NCI-H128 (cell line): ENCODE data around the gene MOB3B.

Experiments
- DNase-seq: peaks from one replicate; lab custom pipeline; 2025; ENCODE audit not compliant: unreplicated experiment; lab: John Stamatoyannopoulos, UW

MOB3B gene

GRCh38 chr9:27541740-27542139 is 12.1 kb upstream of the MOB3B start:
- no peak for DNase-seq

- DNase-seq: no peak
Observed at GRCh38 chr9:27540502-27540901, 10.9 kb upstream of the MOB3B start.

- DNase-seq: no peak
Observed at GRCh38 chr9:27539479-27540441, 10.1 kb upstream of the MOB3B start.

- no peak for DNase-seq
Observed at GRCh38 chr9:27538647-27539046, 9.0 kb upstream of the MOB3B start.

GRCh38 chr9:27537756-27538155 is 8.1 kb upstream of the MOB3B start:
- no peak for DNase-seq

GRCh38 chr9:27537027-27537435 is 7.4 kb upstream of the MOB3B start:
- no peak for DNase-seq

GRCh38 chr9:27536168-27536567 is 6.6 kb upstream of the MOB3B start:
- no peak for DNase-seq

DNA sequence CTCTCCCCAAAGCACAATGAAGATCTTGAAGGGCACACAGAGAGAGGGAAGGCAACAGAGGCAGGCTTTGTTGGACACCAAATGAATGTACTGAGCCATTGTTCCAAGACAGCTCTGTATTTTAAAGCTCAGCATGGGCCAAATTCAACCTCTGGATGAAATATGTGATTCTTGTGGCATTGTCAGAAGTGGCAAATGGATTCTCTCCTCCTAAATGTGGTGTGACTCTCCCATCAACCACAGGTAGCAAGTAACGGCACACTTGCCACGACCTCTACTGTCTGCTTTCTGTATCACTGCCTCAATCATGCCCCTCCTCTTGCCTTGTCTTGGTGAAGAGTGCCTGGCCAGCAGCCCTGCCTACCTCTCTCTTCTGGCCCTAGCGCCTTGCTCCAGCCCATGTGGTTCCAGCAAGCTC is 6.1 kb upstream of the MOB3B start:
- no peak for DNase-seq

- DNase-seq: no peak
Observed at GRCh38 chr9:27534658-27535209, 5.1 kb upstream of the MOB3B start.

GRCh38 chr9:27534131-27534530 is 4.5 kb upstream of the MOB3B start:
- no peak for DNase-seq

DNA sequence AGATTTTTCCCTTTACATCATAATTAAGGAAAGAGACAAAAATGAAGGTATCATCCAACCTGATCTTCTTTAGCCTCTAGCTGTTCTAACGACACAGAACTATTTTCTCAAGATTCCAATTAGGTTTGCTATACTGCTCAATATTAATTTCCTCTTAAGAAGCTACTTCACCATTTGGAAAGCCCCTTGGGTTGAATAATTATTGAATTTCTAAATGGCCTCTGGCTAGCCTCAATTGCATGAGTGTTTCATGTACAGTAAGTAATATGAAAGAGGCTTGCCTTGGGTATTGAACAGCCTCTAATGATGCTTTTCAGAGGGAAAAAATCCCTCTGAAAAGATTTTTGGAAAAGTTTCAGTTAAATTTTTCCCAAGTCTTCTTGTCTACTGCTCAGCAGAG is 3.7 kb upstream of the MOB3B start:
- no peak for DNase-seq

GRCh38 chr9:27532046-27532445 is 2.4 kb upstream of the MOB3B start:
- no peak for DNase-seq

DNA sequence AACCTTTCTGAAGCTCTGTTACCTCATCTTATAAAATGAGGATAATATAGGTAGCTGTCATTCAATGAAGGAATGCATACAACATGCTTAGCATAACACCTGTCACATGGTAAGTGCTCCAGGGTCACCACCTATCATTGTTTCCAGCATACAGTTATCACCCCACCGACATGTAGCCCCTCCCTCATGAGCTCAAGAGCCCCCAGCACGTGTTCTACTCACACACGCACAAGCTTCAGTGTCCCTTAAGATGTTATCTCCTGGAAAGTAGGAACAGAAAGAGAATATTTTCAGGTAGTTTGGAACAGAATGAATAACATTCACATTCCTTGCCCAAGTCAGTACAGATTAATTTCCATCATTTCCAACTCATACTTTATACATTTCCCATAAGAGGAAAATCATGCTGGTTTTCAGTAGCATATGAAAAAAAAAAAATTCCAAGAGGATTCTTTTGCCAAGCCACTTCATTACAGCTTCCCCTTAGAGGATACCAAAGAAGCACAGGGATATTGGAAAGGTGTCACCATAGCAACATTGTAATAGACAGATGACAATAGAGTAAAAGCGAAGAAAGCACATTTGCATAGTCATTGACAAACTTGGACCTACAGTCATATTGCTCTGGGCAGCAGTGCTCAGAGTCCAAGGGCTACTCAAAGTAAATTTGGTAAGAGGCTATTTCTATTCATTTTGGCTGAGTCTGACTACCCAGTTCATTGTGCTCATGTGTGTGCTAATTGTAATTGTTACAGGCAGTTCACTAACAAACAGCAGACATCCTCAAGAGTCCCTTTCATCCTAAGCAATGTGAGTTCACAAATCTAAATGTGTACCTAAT is 1.5 kb upstream of the MOB3B start:
- DNase-seq: no peak

- no peak for DNase-seq
Observed at GRCh38 chr9:27528886-27529315, 713 bp downstream of the MOB3B start.

DNA sequence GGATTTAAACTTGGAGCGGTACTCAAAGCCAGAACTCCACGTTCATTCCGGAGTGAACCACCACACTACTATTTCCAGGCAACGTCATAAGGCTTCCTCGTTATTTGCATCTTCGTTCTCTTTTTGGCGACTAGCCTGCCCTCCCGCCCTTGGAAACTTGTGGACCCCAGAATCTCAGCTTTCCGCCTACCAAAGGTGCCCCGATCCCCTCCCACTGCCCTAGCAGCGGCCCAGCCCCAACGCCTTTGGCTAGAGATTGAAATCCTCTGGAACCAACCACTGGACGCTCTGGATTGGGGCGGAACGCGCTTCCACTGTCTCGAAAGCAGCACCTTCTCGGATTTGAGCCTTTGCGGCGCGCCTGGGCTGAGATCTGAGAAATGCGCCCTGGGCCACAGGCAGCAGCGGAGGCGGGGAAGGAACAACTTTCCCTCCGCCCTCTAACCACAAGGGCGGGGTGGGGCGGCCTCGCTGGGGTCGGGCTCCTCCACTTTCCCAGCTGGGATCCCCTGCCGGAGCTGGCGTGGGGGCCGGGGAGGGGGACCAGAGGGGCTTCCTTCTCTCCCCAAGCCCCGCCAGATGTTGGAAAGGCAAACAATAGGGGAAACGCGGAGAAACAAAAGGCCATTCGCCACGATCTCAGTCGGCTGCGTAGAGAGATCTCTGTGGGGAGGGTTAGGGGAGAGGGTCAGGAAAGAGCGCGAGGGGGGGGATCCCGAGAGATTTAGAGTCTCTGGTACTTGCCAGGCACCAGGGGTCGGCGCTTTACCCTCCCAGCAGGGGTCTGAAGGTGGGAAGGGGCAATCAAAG is 1.3 kb downstream of the MOB3B start:
- no peak for DNase-seq

DNA sequence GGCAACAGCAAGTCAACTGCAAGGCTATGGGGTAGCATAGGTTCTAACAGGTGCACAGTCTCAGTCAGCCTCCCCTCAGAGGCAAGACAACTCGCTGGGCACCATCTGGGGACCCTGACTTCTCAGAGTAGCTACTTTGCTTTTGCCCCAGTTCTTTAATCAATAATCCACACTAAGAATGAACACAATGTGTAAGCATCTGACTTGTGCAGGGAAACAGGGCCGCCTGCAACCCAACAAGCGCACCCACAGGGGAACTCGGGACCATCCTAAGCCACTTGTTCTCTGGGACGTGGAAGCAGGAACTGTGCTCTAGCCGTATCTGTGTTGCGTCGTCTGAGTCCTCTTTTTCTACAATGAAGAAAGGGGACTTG is 1.9 kb downstream of the MOB3B start:
- DNase-seq: no peak

GRCh38 chr9:27524236-27524635 is 5.4 kb downstream of the MOB3B start, which contains the start of gene IFNK:
IFNK (plus strand) TSS chr9:27524290; CDS start chr9:27524337, 47 bp downstream.
- no peak for DNase-seq

DNA sequence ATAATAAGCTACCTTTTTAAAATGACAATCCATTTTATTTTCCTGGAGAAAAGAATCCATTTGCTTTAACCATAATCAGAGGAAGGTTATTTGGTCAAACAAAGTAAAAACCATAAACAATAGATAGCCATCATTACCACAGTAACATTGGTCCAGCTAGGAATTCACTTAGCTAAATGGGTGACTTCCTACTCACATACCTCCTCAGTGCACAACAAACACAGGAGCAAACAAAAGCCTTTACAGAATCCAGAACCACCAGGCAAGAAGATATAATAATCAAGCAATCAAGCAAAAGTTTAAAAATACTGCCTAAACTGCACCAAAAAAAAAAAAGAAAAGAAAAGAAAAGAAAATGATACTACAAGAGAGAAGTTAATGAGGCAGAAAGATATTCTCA is 6.5 kb downstream of the MOB3B start:
- DNase-seq: no peak

DNA sequence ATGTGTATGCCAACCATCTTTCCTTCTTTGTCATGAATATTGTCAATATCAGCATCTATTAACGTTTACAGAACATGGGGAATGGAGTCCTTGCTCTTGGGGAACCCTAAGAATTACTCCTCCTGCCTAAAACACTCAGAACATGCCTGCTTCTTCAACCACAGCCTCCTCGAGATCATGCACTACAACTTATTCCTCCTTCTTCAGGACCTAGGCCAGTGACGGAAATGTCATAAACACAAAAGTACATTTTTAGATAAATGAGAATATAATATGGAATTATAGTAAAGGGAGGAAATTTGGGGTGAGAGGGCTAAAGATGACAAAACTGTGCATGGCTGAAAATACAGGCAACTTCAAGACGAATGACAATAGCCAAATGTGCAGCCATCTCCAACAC is 8.6 kb downstream of the MOB3B start:
- DNase-seq: no peak
